CD4-positive, alpha-beta T cell treated with Interleukin-17A for 1 hour (primary cell): ENCODE data around the gene NT5C3B.
"Not testable (repeated sequence)": the region's sequence is repeated elsewhere in the genome, so short reads cannot be mapped to it uniquely, and the experiment has no call there.

Source experiments
- DNase-seq: peaks from one replicate; pipeline ENCODE4 v3.0.0-alpha.2; 2020

Gene NT5C3B

GRCh38 chr17:41835800-41836549 lies at the start of gene NT5C3B:
NT5C3B (minus strand) TSS chr17:41836232; CDS start chr17:41836193, 39 bp downstream.
- peak; percentile 50 for DNase-seq

GRCh38 chr17:41885733-41886132 lies 49.7 kb upstream of the NT5C3B start:
- peak; percentile 9 for DNase-seq

- no peak for DNase-seq
Measured at GRCh38 chr17:41882756-41883155, 46.7 kb upstream of the NT5C3B start.

DNA sequence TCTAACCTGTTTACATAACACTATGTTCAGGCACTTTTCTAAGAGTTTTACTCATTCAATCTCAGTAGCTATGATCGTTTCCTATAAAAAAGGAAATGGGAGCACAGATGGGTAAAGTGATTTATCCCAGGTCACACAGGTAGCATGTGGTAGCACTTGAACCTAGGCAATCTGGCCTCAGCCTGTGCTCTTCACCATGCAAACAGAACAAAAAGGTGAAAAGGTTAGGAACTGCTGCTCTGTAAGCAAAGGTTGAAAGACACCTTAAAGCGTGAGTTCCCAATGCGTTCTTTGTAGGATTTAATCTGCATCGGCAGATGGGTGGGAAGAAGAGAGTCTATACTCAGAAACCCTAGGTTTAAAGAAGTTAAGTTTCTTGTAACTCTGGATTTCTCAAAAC lies 44.1 kb upstream of the NT5C3B start:
- no peak for DNase-seq

DNA sequence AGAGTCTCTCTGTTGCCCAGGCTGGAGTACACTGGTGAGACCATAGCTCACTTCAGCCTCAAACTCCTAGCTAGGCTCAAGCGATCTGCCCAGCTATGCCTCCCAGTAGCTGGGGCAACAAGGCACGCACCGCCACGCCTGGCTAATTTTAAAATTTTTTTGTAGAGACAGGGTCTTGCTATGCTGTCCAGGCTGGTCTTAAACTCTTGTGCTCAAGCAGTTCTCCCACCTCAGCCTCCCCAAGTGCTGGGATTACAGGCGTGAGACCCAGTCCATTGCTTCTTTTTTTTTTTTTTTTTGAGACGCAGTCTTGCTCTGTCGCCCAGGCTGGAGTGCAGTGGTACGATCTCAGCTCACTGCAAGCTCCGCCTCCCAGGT lies 38.2 kb upstream of the NT5C3B start:
- not testable (repeated sequence) for DNase-seq

DNA sequence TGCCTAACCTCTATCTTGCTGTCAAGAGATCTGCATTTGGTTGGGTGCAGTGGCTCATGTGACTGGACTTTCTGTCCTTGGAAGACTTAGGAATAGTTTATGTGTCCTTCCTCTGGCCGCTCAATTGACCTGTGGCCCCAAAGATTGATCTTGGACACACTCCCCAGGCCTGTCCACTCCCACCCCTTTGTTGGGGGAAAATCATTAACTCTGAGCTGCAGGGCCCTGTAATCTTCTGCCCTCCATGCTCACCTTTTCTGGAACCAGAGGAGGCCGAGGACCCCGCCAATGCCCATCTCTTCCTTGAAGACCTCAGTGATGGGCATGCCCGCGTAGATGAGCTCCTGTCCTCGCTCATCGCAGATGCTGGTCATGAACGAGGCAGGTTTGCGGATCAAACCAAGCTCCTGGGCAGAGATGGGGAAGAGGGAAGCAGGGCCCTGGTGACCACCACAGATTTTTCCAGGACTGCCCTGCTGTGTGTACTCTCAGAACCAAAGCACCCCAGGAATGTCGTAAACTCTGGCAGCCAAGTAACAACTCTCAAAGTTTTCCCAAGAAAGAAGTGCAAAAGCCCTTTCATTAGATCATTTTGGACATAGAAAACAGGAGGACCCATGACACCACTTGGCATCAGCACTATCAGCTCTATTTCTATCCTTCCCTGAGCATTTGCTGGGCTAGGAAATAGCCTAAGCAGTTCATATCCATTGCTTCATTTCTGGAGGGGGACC lies 37.7 kb upstream of the NT5C3B start:
- no peak for DNase-seq

GRCh38 chr17:41871789-41872188 lies 35.8 kb upstream of the NT5C3B start:
- no peak for DNase-seq

DNA sequence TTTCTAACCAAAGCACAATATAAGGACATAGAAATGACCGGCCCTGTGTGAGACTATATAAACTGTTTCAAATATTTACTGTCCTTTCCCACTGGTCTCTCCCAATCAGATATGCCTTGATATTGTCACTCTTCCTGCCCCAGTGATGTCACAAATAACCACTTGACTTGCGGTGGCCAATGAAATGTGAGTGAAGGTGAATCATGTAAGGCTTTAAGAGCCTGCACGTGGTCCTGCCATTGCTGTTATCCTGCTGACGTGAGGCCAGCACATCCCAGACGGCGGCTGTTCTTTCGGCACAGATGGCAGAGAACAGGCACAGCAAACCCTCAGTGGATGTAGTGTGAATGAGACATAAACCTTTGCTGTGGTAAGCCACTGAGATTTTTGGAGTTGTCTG lies 34.6 kb upstream of the NT5C3B start:
- DNase-seq: no peak

GRCh38 chr17:41870097-41870496 lies 34.1 kb upstream of the NT5C3B start:
- no peak for DNase-seq

- DNase-seq: no peak
Measured at GRCh38 chr17:41869426-41869825, 33.4 kb upstream of the NT5C3B start.

GRCh38 chr17:41868568-41868967 lies 32.5 kb upstream of the NT5C3B start:
- no peak for DNase-seq

DNA sequence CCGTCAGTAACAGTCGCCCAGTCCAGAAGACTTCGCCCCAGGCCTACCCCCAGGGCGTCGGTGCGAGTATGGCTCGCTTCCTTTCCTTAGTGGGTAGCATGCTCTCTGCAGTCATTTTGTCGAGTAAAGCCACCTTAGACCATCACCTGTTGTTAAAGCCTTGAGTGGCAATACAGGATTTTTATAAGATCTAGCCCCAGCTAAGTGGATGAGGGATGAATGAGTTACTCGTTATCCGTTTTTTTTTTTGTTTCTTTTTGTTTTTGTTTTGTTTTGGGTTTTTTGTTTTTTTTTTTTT lies 29.5 kb upstream of the NT5C3B start:
- DNase-seq: no peak

DNA sequence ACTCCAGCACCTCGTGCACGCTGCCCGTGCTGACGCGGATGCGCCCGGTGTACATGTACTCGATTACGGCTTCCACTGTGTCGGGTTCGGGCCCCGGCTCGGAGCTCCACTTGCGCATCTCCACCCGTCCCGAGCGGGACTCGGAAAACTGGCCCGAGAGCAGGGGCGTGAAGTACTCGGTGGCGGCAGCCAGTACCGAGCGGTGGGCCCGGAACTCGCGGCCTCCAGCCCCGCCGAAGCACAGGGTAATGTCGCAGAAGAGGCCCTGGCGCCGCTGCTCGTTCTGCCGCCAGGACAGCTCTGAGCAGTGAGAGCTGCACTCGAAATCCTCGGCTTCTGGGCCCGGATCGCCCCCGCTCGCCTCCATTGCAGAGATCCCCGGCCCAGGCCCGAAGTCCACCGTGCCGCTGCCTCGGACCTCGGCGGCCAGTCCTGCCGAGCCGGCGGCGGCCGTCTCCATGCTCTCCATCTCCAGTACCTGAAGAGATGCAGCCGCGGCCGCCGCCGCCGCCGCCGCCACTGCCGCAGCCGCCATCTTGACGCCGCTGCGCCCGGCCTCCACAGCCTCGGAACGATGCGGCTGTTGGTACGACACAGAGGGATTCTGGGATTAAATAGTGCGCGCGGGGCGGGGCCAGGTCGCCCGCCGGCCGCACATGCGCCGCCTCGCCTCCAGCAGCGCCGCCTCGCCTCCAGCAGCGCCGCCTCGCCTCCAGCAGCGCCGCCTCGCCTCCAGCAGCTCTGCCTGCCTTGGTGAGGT lies 29.0 kb upstream of the NT5C3B start, which contains the start of gene KLHL11:
Gene KLHL11 (minus strand): TSS at position 588 of the 760 bp plus-strand sequence. CDS start 53 bp downstream, at position 535.
- DNase-seq: peak; percentile 88

- no peak for DNase-seq
Measured at GRCh38 chr17:41864498-41864835, 28.4 kb upstream of the NT5C3B start.

- DNase-seq: peak; percentile 28
Measured at GRCh38 chr17:41863074-41863848, 27.2 kb upstream of the NT5C3B start.

DNA sequence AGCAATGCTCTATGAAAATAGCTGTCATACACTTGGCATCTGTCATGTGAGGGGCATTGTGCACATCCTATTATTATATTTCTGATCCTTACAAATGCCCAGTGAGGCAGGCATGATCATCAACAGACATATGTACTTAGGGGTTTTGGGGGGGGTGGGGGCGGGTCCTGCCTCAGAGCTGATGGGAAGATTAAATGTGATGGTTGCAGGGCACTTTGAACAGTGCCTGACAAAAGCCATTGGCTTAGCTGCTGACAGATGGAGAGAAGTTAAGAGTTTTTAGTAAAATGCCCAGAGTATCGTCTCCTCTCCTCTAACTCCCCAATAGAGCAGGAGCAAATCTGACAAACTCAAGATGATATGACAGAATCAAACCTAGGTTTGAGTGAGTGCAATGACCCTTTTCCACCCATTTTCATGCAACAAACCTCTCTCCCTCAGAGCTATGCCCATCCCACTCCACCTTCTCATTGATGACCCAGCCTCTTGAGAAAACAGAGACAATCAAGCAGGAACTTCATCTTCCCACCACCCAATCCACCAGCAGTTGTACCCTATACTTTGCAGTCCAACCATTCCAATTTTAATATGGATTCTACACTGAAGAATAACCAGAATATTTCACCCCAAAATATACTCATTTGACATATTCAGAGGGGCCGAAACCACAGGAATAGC lies 24.4 kb upstream of the NT5C3B start:
- no peak for DNase-seq

DNA sequence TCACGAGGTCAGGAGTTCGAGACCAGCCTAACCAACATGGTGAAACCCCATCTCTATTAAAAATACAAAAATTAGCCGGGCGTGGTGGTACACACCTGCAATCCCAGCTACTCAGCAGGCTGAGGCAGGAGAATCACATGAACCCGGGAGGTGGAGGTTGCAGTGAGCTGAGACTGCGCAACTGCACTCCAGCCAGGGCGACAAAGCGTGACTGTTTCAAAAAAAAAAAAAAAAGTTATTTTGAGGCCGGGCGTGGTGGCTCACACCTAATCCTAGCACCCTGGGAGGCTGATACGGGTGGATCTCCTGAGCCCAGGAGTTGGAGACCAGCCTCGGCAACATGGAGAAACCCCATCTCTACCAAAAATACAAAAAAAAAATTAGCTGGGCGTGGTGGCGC lies 15.3 kb upstream of the NT5C3B start:
- not testable (repeated sequence) for DNase-seq

DNA sequence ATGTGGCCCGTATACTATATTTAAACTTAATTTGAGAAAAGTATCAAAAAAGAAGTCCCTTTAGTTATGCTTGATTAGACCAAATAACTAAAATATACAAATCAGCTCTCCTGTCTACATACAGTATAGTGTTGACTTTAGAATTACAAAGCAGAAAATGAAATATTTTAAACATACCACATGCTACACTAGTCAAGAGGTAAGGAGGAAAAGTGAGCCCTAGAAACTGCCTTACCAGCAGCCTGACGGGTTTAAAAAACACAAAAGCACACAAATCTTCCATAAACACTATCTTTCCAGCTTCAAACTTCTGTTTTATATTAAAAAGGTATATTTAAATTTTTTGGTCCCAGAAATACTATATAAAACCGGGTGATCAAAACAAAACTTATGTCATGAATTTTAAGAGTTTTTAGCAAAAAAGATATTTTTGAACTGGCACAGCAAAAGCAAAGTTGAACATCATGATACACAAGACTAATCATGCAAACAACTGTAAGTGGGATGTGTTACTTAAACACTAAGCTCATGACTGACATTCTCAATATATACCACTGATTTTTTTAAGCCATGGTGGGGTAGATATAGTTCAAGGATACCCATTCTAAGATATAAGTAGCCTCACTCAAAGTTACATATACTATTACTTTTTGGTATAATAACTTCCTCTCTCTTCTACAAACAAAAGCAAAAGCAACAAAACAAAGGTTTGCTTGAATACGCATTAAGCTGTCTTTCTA lies 13.4 kb upstream of the NT5C3B start:
- DNase-seq: no peak

DNA sequence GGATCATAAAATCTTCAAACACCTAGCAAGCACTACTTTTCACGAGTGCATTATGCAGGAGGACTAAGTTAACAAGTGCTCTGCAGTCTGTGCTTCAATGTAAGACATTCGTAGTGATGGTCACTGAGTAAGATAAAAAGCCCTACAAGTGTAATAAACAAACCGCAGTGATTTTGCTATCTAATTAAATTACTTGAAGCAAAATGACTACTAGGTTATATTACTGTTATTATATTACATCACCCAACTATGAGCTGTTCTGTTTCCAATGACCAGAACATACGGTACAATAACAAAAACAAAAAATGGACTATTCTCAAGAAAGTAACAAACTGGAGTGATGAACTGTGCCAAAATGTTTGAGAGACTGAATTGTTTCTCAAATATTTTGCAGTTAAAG lies 12.8 kb upstream of the NT5C3B start:
- DNase-seq: no peak

- no peak for DNase-seq
Measured at GRCh38 chr17:41844971-41845370, 8.9 kb upstream of the NT5C3B start.

- not testable (repeated sequence) for DNase-seq
Measured at GRCh38 chr17:41840781-41841180, 4.7 kb upstream of the NT5C3B start.

GRCh38 chr17:41839448-41839847 lies 3.4 kb upstream of the NT5C3B start:
- DNase-seq: not testable (repeated sequence)
